OCI-LY7 (cell line): ENCODE data around the gene KDM4F. TPM values are rescaled to one million over a fixed set of nuclear protein-coding genes. Genes with fewer than 3 reads are reported as not detected.

ENCODE experiments used
- BruUV-seq: library from RNA; stranded (reverse); fragments of 400-500 nt; replicated peaks from 2 replicates; lab custom pipeline; 2021; lab: Mats Ljungman, UMichigan
- CTCF ChIA-PET: fragments of 300-600 bp; sonication (Branson Sonifier 250); formaldehyde crosslinking; loops from one replicate; lab custom pipeline; 2022; ENCODE audit warnings: antibody characterized with exemption; ENCODE audit not compliant: unreplicated experiment; lab: Charles Lee
- POLR2A ChIA-PET: fragments of 300-600 bp; sonication (Branson Sonifier 250); formaldehyde crosslinking; loops from one replicate; lab custom pipeline; 2022; ENCODE audit warnings: antibody characterized with exemption; lab: Charles Lee
- DNase-seq: peaks from one replicate; pipeline ENCODE4 v3.0.0-alpha.2; 2015; ENCODE audit warnings: low spot score
- H2AFZ ChIP-seq: fragments of 200-600 bp; sonication (generic), shearing (Covaris generic); 2 replicates; pipeline ENCODE4 v1.6.1; 2014; ENCODE audit warnings: mild to moderate bottlenecking, antibody characterized with exemption, low read length, moderate library complexity
- H3K27ac ChIP-seq: fragments of 200-600 bp; sonication (generic); 2 replicates; pipeline ENCODE4 v1.5.1; 2014; ENCODE audit warnings: mixed run types, low read depth, mild to moderate bottlenecking, moderate library complexity, low read length, inconsistent platforms; ENCODE audit not compliant: poor library complexity, severe bottlenecking
- H3K36me3 ChIP-seq: fragments of 200-600 bp; sonication (generic); 2 replicates; pipeline ENCODE4 v1.6.1; 2014; ENCODE audit warnings: mild to moderate bottlenecking, antibody characterized with exemption, low read length, moderate library complexity, mixed read lengths; ENCODE audit not compliant: insufficient read depth
- H3K4me1 ChIP-seq: fragments of 200-600 bp; sonication (generic); 2 replicates; pipeline ENCODE4 v1.5.1; 2014; ENCODE audit warnings: mild to moderate bottlenecking, low read length; ENCODE audit not compliant: insufficient read depth, poor library complexity, severe bottlenecking
- H3K4me2 ChIP-seq: fragments of 200-600 bp; sonication (generic); 2 replicates; pipeline ENCODE4 v1.6.1; 2014; ENCODE audit warnings: mild to moderate bottlenecking, low read length
- H3K4me3 ChIP-seq: fragments of 200-600 bp; sonication (generic); 2 replicates; pipeline ENCODE4 v1.5.1; 2014; ENCODE audit warnings: mild to moderate bottlenecking, low read depth, low read length; ENCODE audit not compliant: poor library complexity, severe bottlenecking
- H3K79me2 ChIP-seq: fragments of 200-600 bp; sonication (generic); 2 replicates; pipeline ENCODE4 v1.6.1; 2016; ENCODE audit warnings: low read depth, mild to moderate bottlenecking, low read length, moderate library complexity, mixed read lengths; ENCODE audit not compliant: insufficient read depth
- H3K9me2 ChIP-seq: fragments of 200-600 bp; sonication (generic); 2 replicates; pipeline ENCODE4 v1.6.1; 2016; ENCODE audit warnings: mild to moderate bottlenecking, low read length, mixed read lengths; ENCODE audit not compliant: insufficient read depth
- H3K9me3 ChIP-seq: fragments of 200-600 bp; sonication (generic); 2 replicates; pipeline ENCODE4 v1.6.1; 2014; ENCODE audit warnings: mild to moderate bottlenecking, mixed run types, low read length, mixed read lengths
- H4K20me1 ChIP-seq: fragments of 200-600 bp; sonication (generic); 2 replicates; pipeline ENCODE4 v1.6.1; 2014; ENCODE audit warnings: mild to moderate bottlenecking, antibody characterized with exemption, low read length, moderate library complexity, mixed read lengths; ENCODE audit not compliant: insufficient read depth
- EZH2phosphoT487 ChIP-seq: fragments of 200-600 bp; sonication (generic); IDR thresholded peaks from 2 replicates; pipeline ENCODE4 v1.6.1; 2018; ENCODE audit warnings: low read depth, borderline replicate concordance, mild to moderate bottlenecking, mixed run types, antibody characterized with exemption, low read length, moderate library complexity, mixed read lengths
- intact Hi-C: fragments of 100-400 bp; cut with micrococcal nuclease; formaldehyde crosslinking; loops from one replicate; pipeline ENCODE4 v1.10.0; 2022; ENCODE audit not compliant: unreplicated experiment
- total RNA-seq, 2 experiments: library from RNA; depleted of rRNA in 1 of 2; stranded (reverse); fragments of >200 nt in 1 of 2; shearing (Covaris generic) in 1 of 2; gene quantifications; 2 replicates each; pipeline ENCODE4 v1.2.3, GENCODE V29; 2014 to 2022
- TF ChIP-seq, protein P1 (sequence below): fragments of 200-600 bp; sonication (generic); conservative IDR thresholded peaks from 2 replicates; pipeline ENCODE4 v1.5.1; 2014; ENCODE audit warnings: mild to moderate bottlenecking, antibody characterized with exemption, low read length, moderate library complexity, mixed read lengths

KDM4F gene
- total RNA-seq, 2 experiments from 2014 or later, result not detected

DNA sequence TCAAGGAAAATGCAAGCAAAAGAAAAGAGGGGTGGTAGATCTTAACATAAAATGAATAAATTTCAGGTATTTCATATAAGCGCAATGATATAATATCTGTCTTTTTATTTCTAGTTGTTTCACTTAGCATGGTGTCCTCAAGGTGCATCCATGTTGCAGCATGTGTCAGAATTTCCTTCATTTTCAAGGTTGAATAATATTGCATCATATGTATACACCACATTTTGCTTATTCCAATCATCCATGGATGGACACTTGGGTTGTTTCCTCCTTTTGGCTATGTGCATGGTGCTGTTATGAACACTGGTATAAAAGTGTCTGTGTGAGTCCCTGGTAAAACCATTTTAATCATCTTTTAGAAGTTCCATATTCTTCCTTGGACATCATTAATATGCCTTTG, 7.0 kb upstream of the KDM4F start:
- intact Hi-C loops, result no loop called here
- Histone ChIP-seq H3K4me2 (no peak overlapping the region), H2AFZ (no peak overlapping the region), H3K79me2 (no peaks in the 10 kb centered on the region), H3K4me1 (no peaks in the 10 kb centered on the region), H3K36me3 (no peaks in the 10 kb centered on the region), H3K4me3 (no peak overlapping the region), H4K20me1 (no peaks in the 10 kb centered on the region), H3K9me2 (no peaks in the 10 kb centered on the region), H3K27ac (no peak overlapping the region), H3K9me3 (no peaks in the 10 kb centered on the region)
- no TSS peak for BruUV-seq
- no peak for DNase-seq
- ChIA-PET POLR2A (no interaction called here), CTCF (no interaction called here)
- TF ChIP-seq, protein P1, sequence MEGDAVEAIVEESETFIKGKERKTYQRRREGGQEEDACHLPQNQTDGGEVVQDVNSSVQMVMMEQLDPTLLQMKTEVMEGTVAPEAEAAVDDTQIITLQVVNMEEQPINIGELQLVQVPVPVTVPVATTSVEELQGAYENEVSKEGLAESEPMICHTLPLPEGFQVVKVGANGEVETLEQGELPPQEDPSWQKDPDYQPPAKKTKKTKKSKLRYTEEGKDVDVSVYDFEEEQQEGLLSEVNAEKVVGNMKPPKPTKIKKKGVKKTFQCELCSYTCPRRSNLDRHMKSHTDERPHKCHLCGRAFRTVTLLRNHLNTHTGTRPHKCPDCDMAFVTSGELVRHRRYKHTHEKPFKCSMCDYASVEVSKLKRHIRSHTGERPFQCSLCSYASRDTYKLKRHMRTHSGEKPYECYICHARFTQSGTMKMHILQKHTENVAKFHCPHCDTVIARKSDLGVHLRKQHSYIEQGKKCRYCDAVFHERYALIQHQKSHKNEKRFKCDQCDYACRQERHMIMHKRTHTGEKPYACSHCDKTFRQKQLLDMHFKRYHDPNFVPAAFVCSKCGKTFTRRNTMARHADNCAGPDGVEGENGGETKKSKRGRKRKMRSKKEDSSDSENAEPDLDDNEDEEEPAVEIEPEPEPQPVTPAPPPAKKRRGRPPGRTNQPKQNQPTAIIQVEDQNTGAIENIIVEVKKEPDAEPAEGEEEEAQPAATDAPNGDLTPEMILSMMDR, result no peak
- no peak for TF ChIP-seq EZH2phosphoT487

- CTCF ChIA-PET, result interaction anchor here (0.6 kb wide), 1 partner anchor 111 kb away, joined by 5 read pairs; no protein-coding TSS in a partner anchor
- H3K4me1 ChIP-seq, result no peaks in the 10 kb centered on the region
- H3K9me3 ChIP-seq, result no peaks in the 10 kb centered on the region
- no peak overlapping the region for H2AFZ ChIP-seq
- POLR2A ChIA-PET, result interaction anchor here (0.6 kb wide), 1 partner anchor 58 kb away, joined by 3 read pairs; no protein-coding TSS in a partner anchor
- H3K79me2 ChIP-seq, result no peaks in the 10 kb centered on the region
- DNase-seq, result no peak
- H4K20me1 ChIP-seq, result no peaks in the 10 kb centered on the region
- intact Hi-C loops, result no loop called here
- no peak overlapping the region for H3K4me3 ChIP-seq
- no TSS peak for BruUV-seq
- H3K4me2 ChIP-seq, result no peak overlapping the region
- TF ChIP-seq, protein P1, result no peak
- no peak for TF ChIP-seq EZH2phosphoT487
- H3K36me3 ChIP-seq, result no peaks in the 10 kb centered on the region
- no peak overlapping the region for H3K27ac ChIP-seq
- no peaks in the 10 kb centered on the region for H3K9me2 ChIP-seq
These were observed 6.3 kb upstream of the KDM4F start for GRCh38 chr11:95042906-95043305.

- no peak for TF ChIP-seq EZH2phosphoT487
- TF ChIP-seq, protein P1, result no peak
- H4K20me1 ChIP-seq, result no peaks in the 10 kb centered on the region
- POLR2A ChIA-PET, result interaction anchor here (0.6 kb wide), 1 partner anchor 373 kb away, joined by 4 read pairs; no protein-coding TSS in a partner anchor
- H3K4me2 ChIP-seq, result no peak overlapping the region
- H3K27ac ChIP-seq, result no peak overlapping the region
- no peak overlapping the region for H2AFZ ChIP-seq
- intact Hi-C loops, result no loop called here
- no TSS peak for BruUV-seq
- CTCF ChIA-PET, result no interaction called here
- H3K4me3 ChIP-seq, result no peak overlapping the region
- H3K79me2 ChIP-seq, result no peaks in the 10 kb centered on the region
- H3K4me1 ChIP-seq, result no peaks in the 10 kb centered on the region
- no peaks in the 10 kb centered on the region for H3K9me2 ChIP-seq
- no peak for DNase-seq
- no peaks in the 10 kb centered on the region for H3K36me3 ChIP-seq
- H3K9me3 ChIP-seq, result no peaks in the 10 kb centered on the region
These were observed 5.2 kb upstream of the KDM4F start for GRCh38 chr11:95044010-95044409.
